ENCODE results near the gene UPF2.

DNA sequence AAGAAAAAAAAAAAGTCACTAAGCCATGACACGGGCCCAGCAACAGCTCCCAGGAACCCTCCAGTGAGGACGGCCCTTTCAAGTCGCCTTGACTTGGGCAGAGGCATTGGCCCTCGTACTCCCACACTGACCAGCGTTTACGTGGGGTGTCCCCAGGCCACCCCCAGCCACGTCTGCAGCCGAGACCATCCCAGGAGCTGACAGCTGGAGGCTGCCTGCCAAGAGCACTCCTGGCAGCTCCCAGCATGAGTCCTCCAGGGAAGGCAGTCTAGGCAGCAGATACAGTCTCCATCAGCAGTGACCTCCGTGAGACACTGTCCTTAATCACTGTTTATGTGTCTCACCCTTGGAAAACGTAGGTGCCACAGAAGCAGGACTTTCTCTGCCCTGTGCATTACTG lies 133.0 kb downstream of the UPF2 start:
- TF ChIP-seq, protein P1, sequence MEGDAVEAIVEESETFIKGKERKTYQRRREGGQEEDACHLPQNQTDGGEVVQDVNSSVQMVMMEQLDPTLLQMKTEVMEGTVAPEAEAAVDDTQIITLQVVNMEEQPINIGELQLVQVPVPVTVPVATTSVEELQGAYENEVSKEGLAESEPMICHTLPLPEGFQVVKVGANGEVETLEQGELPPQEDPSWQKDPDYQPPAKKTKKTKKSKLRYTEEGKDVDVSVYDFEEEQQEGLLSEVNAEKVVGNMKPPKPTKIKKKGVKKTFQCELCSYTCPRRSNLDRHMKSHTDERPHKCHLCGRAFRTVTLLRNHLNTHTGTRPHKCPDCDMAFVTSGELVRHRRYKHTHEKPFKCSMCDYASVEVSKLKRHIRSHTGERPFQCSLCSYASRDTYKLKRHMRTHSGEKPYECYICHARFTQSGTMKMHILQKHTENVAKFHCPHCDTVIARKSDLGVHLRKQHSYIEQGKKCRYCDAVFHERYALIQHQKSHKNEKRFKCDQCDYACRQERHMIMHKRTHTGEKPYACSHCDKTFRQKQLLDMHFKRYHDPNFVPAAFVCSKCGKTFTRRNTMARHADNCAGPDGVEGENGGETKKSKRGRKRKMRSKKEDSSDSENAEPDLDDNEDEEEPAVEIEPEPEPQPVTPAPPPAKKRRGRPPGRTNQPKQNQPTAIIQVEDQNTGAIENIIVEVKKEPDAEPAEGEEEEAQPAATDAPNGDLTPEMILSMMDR (conservative IDR thresholded peaks at IDR 0.05; ENCODE audit: low read depth, low read length), result no peak
- TF ChIP-seq POLR2A (IDR thresholded peaks at IDR 0.05; ENCODE audit: low read depth, low read length) (no peak), BHLHE40 (IDR thresholded peaks at IDR 0.05; ENCODE audit: low read depth, low read length) (no peak), RCOR1 (IDR thresholded peaks at IDR 0.05; ENCODE audit: insufficient replicate concordance, low read length) (no peak), RAD21 (IDR thresholded peaks at IDR 0.05; ENCODE audit: low read length) (no peak), NFE2L2 (IDR thresholded peaks at IDR 0.05; ENCODE audit: low read depth, low read length) (no peak), RFX5 (IDR thresholded peaks at IDR 0.05; ENCODE audit: low read depth, low read length) (no peak), CHD1 (IDR thresholded peaks at IDR 0.05; ENCODE audit: low read depth, low read length) (no peak), CEBPB (IDR thresholded peaks at IDR 0.05; ENCODE audit: low read depth, low read length) (no peak), MAFK (IDR thresholded peaks at IDR 0.05; ENCODE audit: low read depth, low read length) (no peak), MAZ (IDR thresholded peaks at IDR 0.05; ENCODE audit: borderline replicate concordance, low read depth, low read length) (no peak), MXI1 (IDR thresholded peaks at IDR 0.05; ENCODE audit: borderline replicate concordance, low read depth, low read length) (no peak), FOS (IDR thresholded peaks at IDR 0.05; ENCODE audit: low read depth, low read length) (no peak)
- TF ChIP-seq, protein P2, sequence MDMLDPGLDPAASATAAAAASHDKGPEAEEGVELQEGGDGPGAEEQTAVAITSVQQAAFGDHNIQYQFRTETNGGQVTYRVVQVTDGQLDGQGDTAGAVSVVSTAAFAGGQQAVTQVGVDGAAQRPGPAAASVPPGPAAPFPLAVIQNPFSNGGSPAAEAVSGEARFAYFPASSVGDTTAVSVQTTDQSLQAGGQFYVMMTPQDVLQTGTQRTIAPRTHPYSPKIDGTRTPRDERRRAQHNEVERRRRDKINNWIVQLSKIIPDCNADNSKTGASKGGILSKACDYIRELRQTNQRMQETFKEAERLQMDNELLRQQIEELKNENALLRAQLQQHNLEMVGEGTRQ (IDR thresholded peaks at IDR 0.05; ENCODE audit: low read depth, low read length), result no peak
